H1 (cell line): ENCODE data around the gene PXDC1. TPM values are rescaled to one million over a fixed set of nuclear protein-coding genes. Genes with fewer than 3 reads are reported as not detected.

Experiments
- CTCF ChIA-PET: fragments of 300-600 bp; sonication (Branson Sonifier 250); formaldehyde crosslinking; loops from one replicate; lab custom pipeline; 2021; ENCODE audit not compliant: partially characterized antibody; lab: Charles Lee
- POLR2A ChIA-PET: fragments of 300-600 bp; sonication (Branson Sonifier 250); formaldehyde crosslinking; loops from one replicate; lab custom pipeline; 2021; ENCODE audit warnings: inconsistent platforms; ENCODE audit not compliant: partially characterized antibody; lab: Charles Lee
- DNase-seq, 2 experiments: peaks; one replicate each; pipeline versions ENCODE4 v3.0.0 to v3.0.0-alpha.2; 2010 to 2022; ENCODE audit warnings: low spot score in 2 of 2, low read depth in 1 of 2, mixed read lengths in 1 of 2
- FAIRE-seq: peaks from 2 replicates; lab custom pipeline; 2011; peaks lifted over from hg19 to GRCh38; lab: Jason Lieb, UNC
- H2AFZ ChIP-seq: 2 replicates; pipeline ENCODE4 v1.8.1; 2012; ENCODE audit warnings: low read length, inconsistent platforms
- H2AK5ac ChIP-seq: 2 replicates; pipeline ENCODE4 v1.6.1; 2013; ENCODE audit warnings: low read depth, low read length
- H2BK120ac ChIP-seq: replicated peaks from 2 replicates; pipeline ENCODE3; 2013; ENCODE audit warnings: low read depth, low read length, inconsistent platforms
- H2BK12ac ChIP-seq: 2 replicates; pipeline ENCODE4 v1.6.1; 2013; ENCODE audit warnings: low read depth, low read length
- H2BK15ac ChIP-seq: 2 replicates; pipeline ENCODE4 v1.6.1; 2013; ENCODE audit warnings: low read length
- H2BK20ac ChIP-seq: 2 replicates; pipeline ENCODE4 v1.6.1; 2013; ENCODE audit warnings: low read length
- H2BK5ac ChIP-seq: 2 replicates; pipeline ENCODE4 v1.6.1; 2013; ENCODE audit warnings: low read depth, low read length
- H3K14ac ChIP-seq: 2 replicates; pipeline ENCODE4 v1.6.1; 2013; ENCODE audit warnings: inconsistent platforms; ENCODE audit not compliant: insufficient read length
- H3K18ac ChIP-seq: 2 replicates; pipeline ENCODE4 v1.6.1; 2013; ENCODE audit warnings: low read length; ENCODE audit errors: extremely low read depth
- H3K23ac ChIP-seq: 2 replicates; pipeline ENCODE4 v1.6.1; 2013; ENCODE audit warnings: inconsistent platforms; ENCODE audit not compliant: insufficient read length
- H3K23me2 ChIP-seq: 2 replicates; pipeline ENCODE4 v1.6.1; 2013; ENCODE audit warnings: low read depth, low read length
- H3K27ac ChIP-seq: 2 replicates; pipeline ENCODE4 v1.6.1; 2011; ENCODE audit warnings: low read depth, low read length, inconsistent platforms
- H3K27me3 ChIP-seq, 4 experiments: replicated peaks in 1 of 4; 1 replicate in 1 of 4; 2 replicates in 3 of 4; pipeline versions ENCODE4 v1.6.1 to v1.8.1; 2011 to 2013; ENCODE audit warnings: low read length in 3 of 4, mild to moderate bottlenecking in 3 of 4, inconsistent platforms in 2 of 4, mixed read lengths in 2 of 4, moderate library complexity in 1 of 4; ENCODE audit not compliant: control insufficient read depth in 3 of 4, insufficient read depth in 3 of 4; ENCODE audit errors: extremely low read depth in 1 of 4
- H3K36me3 ChIP-seq, 4 experiments: 2 replicates each; pipeline versions ENCODE4 v1.6.1 to v1.8.1; 2011 to 2013; ENCODE audit warnings: mild to moderate bottlenecking in 4 of 4, low read length in 3 of 4, moderate library complexity in 2 of 4, control low read depth in 1 of 4, inconsistent platforms in 1 of 4; ENCODE audit not compliant: insufficient read depth in 4 of 4, control insufficient read depth in 2 of 4
- H3K4ac ChIP-seq: replicated peaks from 2 replicates; pipeline ENCODE3; 2013; ENCODE audit warnings: low read length, low read depth, mixed read lengths, inconsistent platforms; ENCODE audit not compliant: insufficient read length
- H3K4me1 ChIP-seq, 4 experiments: replicated peaks in 1 of 4; 1 replicate in 1 of 4; 2 replicates in 3 of 4; pipeline versions ENCODE4 v1.6.1 to v1.8.1; 2011 to 2013; ENCODE audit warnings: low read length in 3 of 4, inconsistent platforms in 2 of 4, mixed read lengths in 1 of 4; ENCODE audit not compliant: insufficient read depth in 4 of 4, control insufficient read depth in 3 of 4
- H3K4me2 ChIP-seq, 2 experiments: 2 replicates each; pipeline versions ENCODE4 v1.6.1 to v1.8.1; 2011 to 2013; ENCODE audit warnings: low read depth in 2 of 2, low read length in 2 of 2, control low read depth in 1 of 2, inconsistent platforms in 1 of 2, mild to moderate bottlenecking in 1 of 2; ENCODE audit not compliant: insufficient read depth in 1 of 2
- H3K4me3 ChIP-seq, 4 experiments: fragments of 200-600, 300-600 bp in 1 of 4; sonication (generic), shearing (Covaris generic), sonication (Bioruptor Twin) in 1 of 4; 2 replicates each; pipeline versions ENCODE4 v1.5.1 to v1.8.1; 2011 to 2016; ENCODE audit warnings: low read length in 4 of 4, low read depth in 3 of 4, control low read depth in 2 of 4, inconsistent platforms in 2 of 4, mild to moderate bottlenecking in 2 of 4, mixed read lengths in 1 of 4, moderate library complexity in 1 of 4; ENCODE audit not compliant: insufficient read depth in 2 of 4; ENCODE audit errors: extremely low read depth in 1 of 4
- H3K56ac ChIP-seq: replicated peaks from 2 replicates; pipeline ENCODE3; 2013; ENCODE audit warnings: low read depth, mild to moderate bottlenecking, mixed read lengths, low read length, inconsistent platforms; ENCODE audit not compliant: insufficient read length
- H3K79me1 ChIP-seq: 2 replicates; pipeline ENCODE4 v1.6.1; 2013; ENCODE audit warnings: low read depth, low read length, control low read depth
- H3K79me2 ChIP-seq, 2 experiments: 2 replicates each; pipeline versions ENCODE4 v1.6.1 to v1.8.1; 2012 to 2013; ENCODE audit warnings: low read length in 2 of 2, mild to moderate bottlenecking in 2 of 2, inconsistent platforms in 1 of 2; ENCODE audit not compliant: insufficient read depth in 2 of 2, control insufficient read depth in 1 of 2
- H3K9ac ChIP-seq, 4 experiments: replicated peaks in 1 of 4; 1 replicate in 1 of 4; 2 replicates in 3 of 4; pipeline versions ENCODE4 v1.6.1 to v1.8.1; 2011 to 2013; ENCODE audit warnings: low read depth in 3 of 4, low read length in 3 of 4, control low read depth in 2 of 4, mild to moderate bottlenecking in 2 of 4, moderate library complexity in 2 of 4, inconsistent platforms in 1 of 4; ENCODE audit errors: extremely low read depth in 1 of 4
- H3K9me3 ChIP-seq, 2 experiments: 2 replicates each; pipeline versions ENCODE4 v1.6.1 to v1.8.1; 2012 to 2013; ENCODE audit warnings: mild to moderate bottlenecking in 2 of 2, moderate library complexity in 2 of 2, control low read depth in 1 of 2, inconsistent platforms in 1 of 2, low read depth in 1 of 2, low read length in 1 of 2, mixed read lengths in 1 of 2; ENCODE audit not compliant: insufficient read depth in 2 of 2
- H4K20me1 ChIP-seq, 2 experiments: replicated peaks in 1 of 2; 2 replicates each; pipeline versions ENCODE3 to v1.8.1; 2011 to 2013; ENCODE audit warnings: inconsistent platforms in 2 of 2, low read length in 2 of 2, mild to moderate bottlenecking in 1 of 2; ENCODE audit not compliant: insufficient read depth in 2 of 2, control insufficient read depth in 1 of 2
- H4K5ac ChIP-seq: 2 replicates; pipeline ENCODE4 v1.6.1; 2013; ENCODE audit warnings: low read length, low read depth, mixed read lengths, inconsistent platforms; ENCODE audit not compliant: insufficient read length
- H4K8ac ChIP-seq: 2 replicates; pipeline ENCODE4 v1.8.0; 2013; ENCODE audit warnings: mild to moderate bottlenecking, moderate library complexity, low read length, inconsistent platforms; ENCODE audit not compliant: insufficient read depth; ENCODE audit errors: extremely low read depth
- H4K91ac ChIP-seq: replicated peaks from 2 replicates; pipeline ENCODE3; 2013; ENCODE audit warnings: low read length, mixed read lengths, inconsistent platforms; ENCODE audit not compliant: insufficient read length
- ASH2L ChIP-seq: fragments of 200-600, 300-600 bp; sonication (generic); IDR thresholded peaks from one replicate; pipeline ENCODE4 v1.7.1; 2017; ENCODE audit warnings: low read length
- CBX5 ChIP-seq: fragments of 300-800, 300-1000 bp; sonication (generic); IDR thresholded peaks from 2 replicates; pipeline ENCODE4 v1.7.1; 2016; ENCODE audit warnings: antibody characterized with exemption, low read length, low read depth
- FOSL1 ChIP-seq: IDR thresholded peaks from 2 replicates; pipeline ENCODE4 v1.6.1; 2011; ENCODE audit warnings: mild to moderate bottlenecking, low read depth, low read length, moderate library complexity; ENCODE audit not compliant: insufficient read depth
- JUN ChIP-seq: IDR thresholded peaks from 2 replicates; pipeline ENCODE4 v1.6.1; 2011; ENCODE audit warnings: low read depth, mild to moderate bottlenecking, improper control_type of control experiment, low read length
- NRF1 ChIP-seq: IDR thresholded peaks from 2 replicates; pipeline ENCODE4 v1.6.1; 2011; ENCODE audit warnings: mild to moderate bottlenecking, low read depth, low read length, improper control_type of control experiment
- PHF8 ChIP-seq: fragments of 200-600 bp; sonication (generic); conservative IDR thresholded peaks from 2 replicates; pipeline ENCODE4 v1.7.1; 2012; ENCODE audit warnings: low read depth, mild to moderate bottlenecking, inconsistent platforms, low read length, moderate library complexity
- WGBS, 2 experiments: shearing (Covaris generic) in 1 of 2; methylation state at CpG; one replicate each; pipeline versions ENCODE4 v1.1.6 to v1.1.7; 2013 to 2015; ENCODE audit warnings: low lambda C conversion rate in 2 of 2, mixed read lengths in 2 of 2, inconsistent platforms in 1 of 2, low coverage in 1 of 2, missing lambda C conversion rate in 1 of 2; ENCODE audit not compliant: insufficient replicate concordance in 2 of 2, insufficient coverage in 1 of 2, insufficient read length in 1 of 2; ENCODE audit errors: extremely low coverage in 1 of 2, missing lambda C conversion rate in 1 of 2; 5-methylcytosine and 5-hydroxymethylcytosine counted together
- polyA plus RNA-seq, 7 experiments: library from polyadenylated mRNA; depleted of rRNA in 3 of 7; stranded (reverse) in 5 of 7; unstranded in 2 of 7; fragments of >200 nt in 5 of 7; fragments of 200-250 nt in 2 of 7; gene quantifications; 1 replicate in 5 of 7; 2 replicates in 1 of 7; 4 replicates in 1 of 7; pipeline versions ENCODE4 v1.2.1 to v1.2.3, GENCODE V29; 2011 to 2013; ENCODE audit warnings: missing spikeins in 2 of 7, mixed read lengths in 2 of 7
- total RNA-seq: library from RNA; stranded (reverse); fragmentation: NEBNext Ultra II Directional; extraction: Animal tissue kit (Norgen Biotek cat#: 25700); gene quantifications from 2 replicates; pipeline ENCODE4 v1.2.1, GENCODE V29; 2021

PXDC1 gene
- total and polyA plus RNA-seq, 2 of the 8 experiments (the other 6 are each of a cell fraction or from before 2014, with no cell fraction given) = 1.7 to 2.0 TPM

GRCh38 chr6:3784885-3785744, 33.6 kb upstream of the PXDC1 start:
- FAIRE-seq = no peak
- POLR2A ChIA-PET = no interaction called here
- no peak overlapping the region for H2AFZ ChIP-seq

More at GRCh38 chr6:3784885-3785744, 33.6 kb upstream of the PXDC1 start:
- WGBS, 2 experiments = 84% methylated on average over 26 of the region's 26 CpGs; no CpG with 5 or more reads in 1 of the 2 experiments
- no peak overlapping the region for H4K91ac ChIP-seq
- DNase-seq = no peak
- H2BK15ac ChIP-seq = no peak overlapping the region
- H3K27me3 ChIP-seq = no peaks in the 10 kb centered on the region
- no peak overlapping the region for H3K14ac ChIP-seq
- H3K79me1 ChIP-seq = no peaks in the 10 kb centered on the region
- no peak overlapping the region for H3K27ac ChIP-seq
- CTCF ChIA-PET = interaction anchor here (0.6 to 1.1 kb wide), 2 partner anchors 36 to 193 kb away, joined by 3 read pairs; no protein-coding TSS in a partner anchor
- no peak overlapping the region for H3K4me2 ChIP-seq
- no peak overlapping the region for H3K56ac ChIP-seq
- H3K36me3 ChIP-seq = no peaks in the 10 kb centered on the region
- H3K23me2 ChIP-seq = no peaks in the 10 kb centered on the region
- no peak overlapping the region for H2BK20ac ChIP-seq
- no peaks in the 10 kb centered on the region for H3K79me2 ChIP-seq
- H3K9me3 ChIP-seq = no peaks in the 10 kb centered on the region
- H3K4ac ChIP-seq = no peak overlapping the region
- H3K4me3 ChIP-seq = no peak overlapping the region
- no peak overlapping the region for H2AK5ac ChIP-seq
- no peaks in the 10 kb centered on the region for H4K20me1 ChIP-seq
- no peak overlapping the region for H3K9ac ChIP-seq
- TF ChIP-seq PHF8 (no peak), ASH2L (no peak), CBX5 (no peak), NRF1 (no peak), JUN (no peak), FOSL1 (no peak)
- no peak overlapping the region for H3K18ac ChIP-seq
- no peak overlapping the region for H3K23ac ChIP-seq
- no peak overlapping the region for H4K8ac ChIP-seq
- no peak overlapping the region for H2BK12ac ChIP-seq
- no peak overlapping the region for H4K5ac ChIP-seq
- H3K4me1 ChIP-seq = no peaks in the 10 kb centered on the region
- no peak overlapping the region for H2BK5ac ChIP-seq
- H2BK120ac ChIP-seq = no peak overlapping the region
